Stimulated activated CD8-positive, alpha-beta memory T cell treated with anti-CD3 and anti-CD28 coated beads, Interleukin-4, amount 100 ng/mL, for 4 hours (primary cell): ENCODE measurements around the gene NGF.

Experiments
- DNase-seq, 2 donors: peaks; one replicate each; pipeline ENCODE4 v3.0.0-alpha.2; 2020; ENCODE audit warnings: low read depth in 2 of 2, low spot score in 1 of 2

The NGF gene

GRCh38 chr1:115283681-115284146, 54.3 kb downstream of the NGF start:
- DNase-seq = no peak

- DNase-seq = no peak
These were observed 54.8 kb downstream of the NGF start for GRCh38 chr1:115283249-115283648.

GRCh38 chr1:115282807-115283208, 55.2 kb downstream of the NGF start:
- DNase-seq = no peak

- no peak for DNase-seq
These were observed 56.9 kb downstream of the NGF start for GRCh38 chr1:115281143-115281542.

- no peak for DNase-seq
These were observed 58.0 kb downstream of the NGF start for GRCh38 chr1:115280064-115280463.

GRCh38 chr1:115278211-115278610, 59.8 kb downstream of the NGF start:
- DNase-seq = no peak

GRCh38 chr1:115277276-115277675, 60.8 kb downstream of the NGF start:
- no peak for DNase-seq

GRCh38 chr1:115275216-115275615, 62.8 kb downstream of the NGF start:
- no peak for DNase-seq

GRCh38 chr1:115274467-115274866, 63.6 kb downstream of the NGF start:
- no peak for DNase-seq

GRCh38 chr1:115266729-115267421, 71.2 kb downstream of the NGF start:
- no peak for DNase-seq

- no peak for DNase-seq
These were observed 73.0 kb downstream of the NGF start for GRCh38 chr1:115265099-115265498.

- no peak for DNase-seq
These were observed 75.2 kb downstream of the NGF start for GRCh38 chr1:115262886-115263285.

- no peak for DNase-seq
These were observed 76.6 kb downstream of the NGF start for GRCh38 chr1:115261496-115261895.

GRCh38 chr1:115258302-115258866, 79.7 kb downstream of the NGF start:
- no peak for DNase-seq

- no peak for DNase-seq
These were observed 80.5 kb downstream of the NGF start for GRCh38 chr1:115257591-115257990.

GRCh38 chr1:115255154-115255553, 82.9 kb downstream of the NGF start:
- DNase-seq = no peak

- DNase-seq = no peak
These were observed 85.5 kb downstream of the NGF start for GRCh38 chr1:115252585-115252984.

- no peak for DNase-seq
These were observed 86.2 kb downstream of the NGF start for GRCh38 chr1:115251856-115252255.

- DNase-seq = no peak
These were observed 86.7 kb downstream of the NGF start for GRCh38 chr1:115251340-115251748.

GRCh38 chr1:115246526-115246925, 91.5 kb downstream of the NGF start:
- DNase-seq = no peak

GRCh38 chr1:115245227-115245626, 92.8 kb downstream of the NGF start:
- DNase-seq = no peak

GRCh38 chr1:115242543-115242942, 95.5 kb downstream of the NGF start:
- no peak for DNase-seq

GRCh38 chr1:115241309-115241708, 96.7 kb downstream of the NGF start:
- no peak for DNase-seq
